ENCODE data around the gene SNAP47.

Gene SNAP47

DNA sequence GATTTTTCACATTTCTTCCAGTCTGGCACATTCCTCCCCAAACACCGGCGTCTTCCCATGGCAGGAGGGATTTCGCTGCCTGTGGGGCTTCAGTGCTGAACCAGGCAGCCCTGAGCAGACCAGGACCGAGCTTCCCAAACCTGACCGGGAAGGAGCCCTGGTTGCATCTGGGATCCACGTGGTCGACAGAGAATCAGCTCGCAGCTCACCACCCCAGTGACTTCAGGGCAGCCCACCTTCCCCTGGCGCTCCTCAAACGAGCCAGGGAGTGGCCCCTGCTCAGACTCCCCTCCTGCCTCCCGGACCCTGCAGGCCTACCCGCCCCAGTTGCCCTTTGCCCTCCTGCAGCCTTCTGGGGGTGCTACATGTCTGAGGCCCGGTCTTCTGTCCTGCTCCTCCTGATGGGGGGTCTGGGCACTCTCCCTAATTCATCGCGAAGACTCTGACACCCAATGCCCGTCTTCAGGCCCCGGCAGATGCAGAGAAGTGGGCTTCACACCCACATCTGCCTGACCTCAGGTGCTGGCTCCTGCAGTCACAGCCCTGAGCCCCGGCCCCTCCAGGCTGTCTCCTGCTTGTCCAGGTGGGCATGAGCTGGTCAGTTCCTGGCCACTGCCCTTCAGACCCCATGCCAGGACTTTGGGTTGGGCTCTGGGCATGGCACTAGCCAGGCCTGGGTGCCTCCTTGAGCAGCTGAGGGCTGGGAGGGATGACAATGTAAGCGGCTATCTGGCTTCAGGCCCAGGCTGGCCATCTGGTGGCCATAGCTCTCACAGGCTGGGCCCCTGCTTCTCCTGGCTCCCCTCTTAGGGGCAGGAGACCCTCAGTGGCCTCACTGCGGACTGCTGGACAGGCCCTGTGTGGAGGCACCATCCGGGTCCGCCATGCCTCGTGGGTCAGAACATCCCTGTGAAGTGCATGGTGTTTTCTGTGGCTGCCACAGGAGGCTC is 54.1 kb downstream of the SNAP47 start:
- no peaks in the 10 kb centered on the region for H3K36me3 Mint-ChIP-seq
- peaks cover 14% of the 10 kb centered on the region for H3K4me1 Mint-ChIP-seq (ENCODE audit: low read depth)
- H3K27me3 Mint-ChIP-seq = no peaks in the 10 kb centered on the region
- no peaks in the 10 kb centered on the region for H3K9me3 Mint-ChIP-seq (ENCODE audit: low read depth)
- no peak overlapping the region for H3K27ac Mint-ChIP-seq
- H3K4me3 Mint-ChIP-seq = peak overlapping the region; percentile 83

DNA sequence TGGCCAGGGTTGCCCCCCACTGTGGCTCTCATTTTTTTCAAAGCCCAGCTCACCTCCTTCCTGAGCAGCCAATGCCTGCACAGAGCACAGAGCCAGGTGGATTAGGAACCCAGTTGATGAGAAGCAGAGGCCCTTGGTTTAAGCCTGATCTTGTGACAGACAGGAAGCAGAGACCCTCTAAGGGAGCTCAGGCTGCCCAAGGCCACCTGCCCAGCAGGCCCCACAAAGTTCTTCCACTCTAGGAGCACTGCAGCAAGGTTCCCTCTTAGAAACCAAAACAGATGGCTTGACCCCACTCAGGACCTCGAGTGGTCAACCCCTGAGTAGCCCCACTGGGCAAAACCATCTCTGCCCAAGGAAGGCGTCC is 54.8 kb downstream of the SNAP47 start:
- Mint-ChIP-seq H3K27me3 (no peaks in the 10 kb centered on the region), H3K4me3 (no peak overlapping the region), H3K36me3 (no peaks in the 10 kb centered on the region), H3K4me1 (ENCODE audit: low read depth) (peaks cover 14% of the 10 kb centered on the region), H3K9me3 (ENCODE audit: low read depth) (no peaks in the 10 kb centered on the region), H3K27ac (no peak overlapping the region)

DNA sequence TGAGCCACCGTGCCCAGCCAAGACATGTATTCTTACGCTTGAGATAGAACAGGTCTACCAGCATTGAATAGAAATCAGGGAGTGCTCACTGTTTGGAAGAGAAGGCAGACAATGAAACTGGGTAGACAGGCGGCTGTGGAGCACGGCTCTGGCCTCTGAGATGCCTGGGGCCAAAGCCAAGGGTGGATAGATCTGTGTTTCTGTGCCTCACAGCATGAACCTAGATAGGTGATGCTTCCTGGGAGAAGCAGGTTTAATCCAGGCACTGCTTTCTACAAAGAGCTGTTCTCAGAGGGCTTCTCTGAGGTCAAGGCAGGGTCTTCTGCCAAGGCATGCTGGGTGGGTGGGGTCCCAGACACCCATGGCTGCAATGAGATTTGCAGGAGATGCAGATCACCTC is 55.6 kb downstream of the SNAP47 start:
- H3K4me3 Mint-ChIP-seq = no peak overlapping the region
- no peaks in the 10 kb centered on the region for H3K36me3 Mint-ChIP-seq
- peaks cover 11% of the 10 kb centered on the region for H3K4me1 Mint-ChIP-seq (ENCODE audit: low read depth)
- no peak overlapping the region for H3K27ac Mint-ChIP-seq
- no peaks in the 10 kb centered on the region for H3K9me3 Mint-ChIP-seq (ENCODE audit: low read depth)
- no peaks in the 10 kb centered on the region for H3K27me3 Mint-ChIP-seq

GRCh38 chr1:227791425-227792143 is 56.3 kb downstream of the SNAP47 start:
- H3K4me3 Mint-ChIP-seq = no peak overlapping the region
- no peaks in the 10 kb centered on the region for H3K36me3 Mint-ChIP-seq
- no peaks in the 10 kb centered on the region for H3K9me3 Mint-ChIP-seq (ENCODE audit: low read depth)
- no peak overlapping the region for H3K27ac Mint-ChIP-seq
- peaks cover 11% of the 10 kb centered on the region for H3K4me1 Mint-ChIP-seq (ENCODE audit: low read depth)
- H3K27me3 Mint-ChIP-seq = no peaks in the 10 kb centered on the region

DNA sequence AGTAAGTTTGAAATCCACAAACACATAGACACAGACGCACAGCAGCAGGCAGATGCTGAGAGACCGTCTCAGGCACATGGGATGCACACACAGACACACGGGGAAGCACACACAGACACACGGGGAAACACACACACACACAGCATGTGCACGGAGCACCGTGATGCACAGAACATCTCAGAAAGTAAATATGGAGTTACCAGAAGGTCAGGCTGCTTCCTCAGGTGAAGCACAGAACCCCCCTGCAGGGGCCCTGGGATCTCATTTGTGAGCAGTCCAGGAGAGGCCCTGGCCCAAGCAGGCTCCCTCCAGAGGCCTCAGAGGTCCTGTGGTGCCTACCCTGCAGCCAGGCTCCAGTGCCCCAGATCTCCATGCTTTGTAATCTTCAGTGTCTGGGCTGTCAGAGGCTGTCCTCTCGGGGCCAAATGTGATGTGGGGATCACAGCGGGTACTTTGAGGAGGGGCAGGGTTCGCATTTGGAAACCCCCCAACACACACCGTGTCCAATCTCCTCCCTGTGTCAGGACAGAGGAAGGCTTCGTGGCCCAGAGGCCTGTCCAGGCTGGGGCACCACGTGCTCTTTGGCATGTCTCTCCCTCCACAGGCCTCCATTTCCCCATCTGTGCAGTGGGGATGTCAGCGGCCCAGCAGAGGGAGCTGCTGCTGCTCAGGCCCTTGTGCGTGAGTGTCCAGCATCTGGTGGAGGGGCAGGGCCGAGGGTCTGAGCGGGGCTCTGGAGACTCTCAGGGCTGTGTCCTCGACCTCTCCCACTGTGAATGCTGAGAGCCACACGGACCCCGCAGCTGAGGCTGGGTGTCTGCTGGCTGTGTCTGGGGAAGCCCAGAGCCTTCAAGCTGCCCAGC is 57.2 kb downstream of the SNAP47 start:
- no peaks in the 10 kb centered on the region for H3K36me3 Mint-ChIP-seq
- H3K27me3 Mint-ChIP-seq = no peaks in the 10 kb centered on the region
- H3K4me1 Mint-ChIP-seq (ENCODE audit: low read depth) = peaks cover 8% of the 10 kb centered on the region
- H3K9me3 Mint-ChIP-seq (ENCODE audit: low read depth) = no peaks in the 10 kb centered on the region
- no peak overlapping the region for H3K27ac Mint-ChIP-seq
- H3K4me3 Mint-ChIP-seq = no peak overlapping the region

GRCh38 chr1:227793079-227793947 is 58.1 kb downstream of the SNAP47 start:
- Mint-ChIP-seq H3K36me3 (no peaks in the 10 kb centered on the region), H3K9me3 (ENCODE audit: low read depth) (no peaks in the 10 kb centered on the region), H3K27me3 (no peaks in the 10 kb centered on the region), H3K4me3 (no peak overlapping the region), H3K27ac (no peak overlapping the region), H3K4me1 (ENCODE audit: low read depth) (peaks cover 4% of the 10 kb centered on the region)

- no peaks in the 10 kb centered on the region for H3K27me3 Mint-ChIP-seq
- H3K36me3 Mint-ChIP-seq = no peaks in the 10 kb centered on the region
- H3K4me3 Mint-ChIP-seq = no peak overlapping the region
- peaks cover 4% of the 10 kb centered on the region for H3K4me1 Mint-ChIP-seq (ENCODE audit: low read depth)
- H3K9me3 Mint-ChIP-seq (ENCODE audit: low read depth) = no peaks in the 10 kb centered on the region
- no peak overlapping the region for H3K27ac Mint-ChIP-seq
These were observed 58.9 kb downstream of the SNAP47 start for GRCh38 chr1:227793948-227794816.

GRCh38 chr1:227794817-227795192 is 59.6 kb downstream of the SNAP47 start:
- Mint-ChIP-seq H3K27me3 (no peaks in the 10 kb centered on the region), H3K9me3 (ENCODE audit: low read depth) (no peaks in the 10 kb centered on the region), H3K4me3 (no peak overlapping the region), H3K36me3 (no peaks in the 10 kb centered on the region), H3K27ac (no peak overlapping the region), H3K4me1 (ENCODE audit: low read depth) (peaks cover 2% of the 10 kb centered on the region)

- no peaks in the 10 kb centered on the region for H3K36me3 Mint-ChIP-seq
- H3K9me3 Mint-ChIP-seq (ENCODE audit: low read depth) = no peaks in the 10 kb centered on the region
- no peak overlapping the region for H3K27ac Mint-ChIP-seq
- no peak overlapping the region for H3K4me3 Mint-ChIP-seq
- no peaks in the 10 kb centered on the region for H3K27me3 Mint-ChIP-seq
- peaks cover 2% of the 10 kb centered on the region for H3K4me1 Mint-ChIP-seq (ENCODE audit: low read depth)
These were observed 60.5 kb downstream of the SNAP47 start for GRCh38 chr1:227795732-227796131.

DNA sequence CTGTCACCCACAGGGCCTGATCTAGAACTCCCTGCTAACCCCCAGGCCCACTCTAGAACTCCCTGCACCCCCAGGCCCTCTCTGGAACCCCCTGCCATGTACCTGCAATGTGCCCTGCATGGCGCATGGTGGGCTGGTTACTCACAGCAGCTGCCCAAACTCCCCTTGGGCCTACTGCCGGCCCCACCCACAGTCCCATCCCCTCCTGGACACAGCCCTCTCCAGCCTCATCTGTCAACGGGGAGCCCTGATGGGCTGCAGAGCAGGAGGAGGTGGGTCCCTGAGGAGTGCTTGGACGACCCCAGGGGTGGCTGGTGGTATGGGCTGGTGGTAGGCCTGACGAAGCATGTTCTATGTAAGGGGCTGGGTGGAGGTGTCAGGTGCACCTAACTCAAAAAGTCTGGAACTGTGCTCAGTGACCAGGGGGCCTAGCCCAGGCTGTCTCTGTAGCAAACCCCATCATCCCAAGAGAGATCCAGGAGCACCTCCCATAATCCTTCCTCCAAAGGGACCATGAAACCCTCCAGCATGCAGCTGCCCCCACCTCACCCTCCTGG is 61.2 kb downstream of the SNAP47 start:
- Mint-ChIP-seq H3K27me3 (no peaks in the 10 kb centered on the region), H3K9me3 (ENCODE audit: low read depth) (no peaks in the 10 kb centered on the region), H3K4me3 (no peak overlapping the region), H3K4me1 (ENCODE audit: low read depth) (peaks cover 2% of the 10 kb centered on the region), H3K27ac (no peak overlapping the region), H3K36me3 (no peaks in the 10 kb centered on the region)

GRCh38 chr1:227797144-227797543 is 61.9 kb downstream of the SNAP47 start:
- H3K9me3 Mint-ChIP-seq (ENCODE audit: low read depth) = no peaks in the 10 kb centered on the region
- H3K4me3 Mint-ChIP-seq = no peak overlapping the region
- H3K27me3 Mint-ChIP-seq = no peaks in the 10 kb centered on the region
- no peaks in the 10 kb centered on the region for H3K36me3 Mint-ChIP-seq
- H3K27ac Mint-ChIP-seq = no peak overlapping the region
- H3K4me1 Mint-ChIP-seq (ENCODE audit: low read depth) = peaks cover under 1% of the 10 kb centered on the region

DNA sequence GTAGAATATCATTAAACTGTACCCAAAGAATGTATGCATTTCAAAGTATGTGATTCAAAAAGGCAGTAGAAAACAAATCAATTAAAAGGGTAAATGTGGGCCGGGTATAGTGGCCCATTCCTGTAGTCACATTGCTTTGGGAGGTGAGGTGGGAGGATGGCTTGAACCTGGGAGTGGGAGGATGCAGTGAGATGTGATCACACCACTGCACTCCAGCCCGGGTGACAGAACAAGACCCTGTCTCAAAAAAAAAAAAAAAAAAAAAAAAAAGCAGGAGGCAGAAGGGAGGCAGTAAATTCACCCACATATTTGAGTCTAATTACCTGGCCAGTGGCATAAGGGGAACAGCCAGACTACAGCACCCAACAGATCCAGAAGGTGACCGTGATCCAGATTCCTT is 62.4 kb downstream of the SNAP47 start:
- Mint-ChIP-seq H3K4me3 (no peak overlapping the region), H3K36me3 (no peaks in the 10 kb centered on the region), H3K27ac (no peak overlapping the region), H3K27me3 (no peaks in the 10 kb centered on the region), H3K4me1 (ENCODE audit: low read depth) (no peaks in the 10 kb centered on the region), H3K9me3 (ENCODE audit: low read depth) (no peaks in the 10 kb centered on the region)

- peaks cover 3% of the 10 kb centered on the region for H3K36me3 Mint-ChIP-seq
- H3K4me3 Mint-ChIP-seq = no peak overlapping the region
- no peaks in the 10 kb centered on the region for H3K9me3 Mint-ChIP-seq (ENCODE audit: low read depth)
- H3K4me1 Mint-ChIP-seq (ENCODE audit: low read depth) = no peaks in the 10 kb centered on the region
- H3K27me3 Mint-ChIP-seq = no peaks in the 10 kb centered on the region
- no peak overlapping the region for H3K27ac Mint-ChIP-seq
These were observed 63.0 kb downstream of the SNAP47 start for GRCh38 chr1:227798078-227798802.

Measured in activated naive CD8-positive, alpha-beta T cell (primary cell).